NCI-H446 treated with DMSO at 0.1 percent for 48 hours (cell line): Measurements from ENCODE around the gene NECAB2.
"Not testable (repeated sequence)": the region's sequence is repeated elsewhere in the genome, so short reads cannot be mapped to it uniquely, and the experiment has no call there.

ENCODE experiments used
- DNase-seq: peaks from one replicate; lab custom pipeline; 2025; lab: John Stamatoyannopoulos, UW

NECAB2 gene

GRCh38 chr16:83936581-83937165 is 31.4 kb upstream of the NECAB2 start:
- no peak for DNase-seq

- no peak for DNase-seq
Measured at GRCh38 chr16:83937267-83937666, 30.8 kb upstream of the NECAB2 start.

- no peak for DNase-seq
Measured at GRCh38 chr16:83937922-83938885, 29.8 kb upstream of the NECAB2 start.

- DNase-seq: no peak
Measured at GRCh38 chr16:83939266-83939855, 28.7 kb upstream of the NECAB2 start.

- DNase-seq: no peak
Measured at GRCh38 chr16:83940119-83940518, 27.9 kb upstream of the NECAB2 start.

- no peak for DNase-seq
Measured at GRCh38 chr16:83940630-83941378, 27.2 kb upstream of the NECAB2 start.

- not testable (repeated sequence) for DNase-seq
Measured at GRCh38 chr16:83941546-83941945, 26.5 kb upstream of the NECAB2 start.

- no peak for DNase-seq
Measured at GRCh38 chr16:83942074-83942473, 26.0 kb upstream of the NECAB2 start.

- no peak for DNase-seq
Measured at GRCh38 chr16:83942815-83943515, 25.1 kb upstream of the NECAB2 start.

- no peak for DNase-seq
Measured at GRCh38 chr16:83943516-83944050, 24.5 kb upstream of the NECAB2 start.

- no peak for DNase-seq
Measured at GRCh38 chr16:83945587-83945986, 22.5 kb upstream of the NECAB2 start.

GRCh38 chr16:83946154-83946780 is 21.8 kb upstream of the NECAB2 start:
- no peak for DNase-seq

GRCh38 chr16:83946781-83947566 is 21.1 kb upstream of the NECAB2 start:
- no peak for DNase-seq

- DNase-seq: no peak
Measured at GRCh38 chr16:83947642-83948234, 20.3 kb upstream of the NECAB2 start.

- no peak for DNase-seq
Measured at GRCh38 chr16:83948914-83949723, 18.9 kb upstream of the NECAB2 start.

GRCh38 chr16:83949724-83950001 is 18.4 kb upstream of the NECAB2 start:
- DNase-seq: no peak

GRCh38 chr16:83950862-83951399 is 17.1 kb upstream of the NECAB2 start:
- DNase-seq: not testable (repeated sequence)

- no peak for DNase-seq
Measured at GRCh38 chr16:83951544-83951943, 16.5 kb upstream of the NECAB2 start.

- no peak for DNase-seq
Measured at GRCh38 chr16:83952587-83952939, 15.5 kb upstream of the NECAB2 start.
